Measurements from ENCODE around the gene PLEKHH1.

Gene PLEKHH1

DNA sequence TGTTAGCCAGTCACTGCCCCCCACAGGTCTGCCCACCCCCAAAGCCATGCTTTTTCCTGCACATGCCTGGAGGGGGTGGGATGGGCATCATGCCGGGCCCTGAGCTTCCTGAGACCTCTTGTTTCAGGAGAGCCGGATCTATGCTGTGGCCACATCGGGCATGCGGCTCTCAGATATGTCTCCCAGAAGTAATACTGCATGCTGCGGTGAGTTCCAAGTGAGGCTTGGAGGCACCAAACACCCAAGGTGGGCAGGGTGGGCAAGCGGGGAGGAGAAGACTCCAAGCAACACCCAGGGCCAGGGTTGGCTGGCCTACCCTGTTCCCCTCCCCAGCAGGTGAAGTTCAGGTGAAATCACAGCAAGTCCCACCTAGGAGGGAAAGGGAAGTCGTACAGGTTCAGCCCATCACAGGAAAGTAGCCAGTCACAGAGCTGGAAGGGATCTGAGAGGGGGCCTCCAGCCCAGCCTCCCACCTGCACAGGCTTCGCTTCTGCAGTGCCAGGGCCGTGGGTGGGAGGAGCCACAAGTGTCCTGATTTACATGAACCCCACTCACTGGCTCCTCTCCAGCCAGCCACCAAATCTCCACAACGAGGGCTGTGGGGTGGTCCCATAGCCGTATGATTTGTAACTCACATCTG, 36.0 kb downstream of the PLEKHH1 start:
- DNase-seq = no peak

- no peak for DNase-seq
Measured at GRCh38 chr14:67569651-67570290, 36.7 kb downstream of the PLEKHH1 start.

DNA sequence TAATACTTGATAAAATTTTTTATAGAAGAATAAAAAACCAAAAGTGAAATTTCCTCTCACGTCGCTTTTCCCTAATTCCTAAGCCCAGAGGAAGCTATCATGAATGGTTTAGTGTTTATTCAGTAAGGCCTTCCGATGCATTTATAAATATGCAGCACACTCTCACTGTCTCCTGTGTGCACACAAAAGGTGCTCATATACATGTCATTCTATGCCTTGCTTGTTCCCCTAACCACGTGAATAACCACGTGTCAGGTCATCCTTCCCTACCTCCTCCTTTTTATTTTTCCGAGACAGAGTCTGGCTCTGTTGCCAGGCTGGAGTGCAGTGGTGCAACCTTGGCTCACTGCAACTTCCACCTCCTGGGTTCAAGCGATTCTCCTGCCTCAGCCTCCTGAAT, 37.4 kb downstream of the PLEKHH1 start:
- DNase-seq = no peak

GRCh38 chr14:67571275-67571990, 38.3 kb downstream of the PLEKHH1 start:
- peak; percentile 44 for DNase-seq

DNA sequence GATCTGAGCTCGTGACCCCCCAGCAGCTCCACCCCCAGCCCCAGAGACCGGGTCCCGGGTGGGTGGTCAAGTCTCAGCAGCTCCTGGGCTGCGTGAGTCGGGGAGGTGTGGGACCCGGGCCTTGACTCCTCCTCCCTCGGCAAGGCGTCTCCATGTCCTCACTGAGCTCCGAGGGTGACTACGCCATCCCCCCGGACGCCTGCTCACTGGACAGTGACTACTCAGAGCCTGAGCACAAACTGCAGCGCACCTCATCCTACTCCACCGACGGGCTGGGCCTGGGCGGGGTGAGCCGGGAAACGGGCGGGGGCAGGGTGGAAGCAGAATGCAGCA, 38.9 kb downstream of the PLEKHH1 start:
- DNase-seq = no peak

DNA sequence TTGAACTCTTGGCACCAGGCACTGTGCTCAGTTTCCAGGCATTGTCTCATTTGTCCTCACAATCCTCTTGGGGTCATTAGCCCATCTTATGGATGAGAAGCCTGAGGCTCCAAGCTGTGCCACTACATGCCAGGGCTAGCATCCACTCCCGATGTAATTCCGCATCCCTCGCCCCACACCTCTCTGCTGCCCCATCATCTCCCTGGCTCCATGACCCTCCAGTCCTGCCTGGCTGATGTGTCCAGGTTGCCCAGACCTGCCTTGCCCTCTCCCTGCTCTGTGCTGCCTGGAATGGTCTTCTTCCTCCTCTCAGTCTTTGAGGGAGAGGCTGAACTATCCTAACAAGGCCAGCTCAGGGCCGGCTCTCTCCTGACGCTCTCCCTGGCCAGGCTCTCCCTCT, 39.5 kb downstream of the PLEKHH1 start:
- DNase-seq = no peak

DNA sequence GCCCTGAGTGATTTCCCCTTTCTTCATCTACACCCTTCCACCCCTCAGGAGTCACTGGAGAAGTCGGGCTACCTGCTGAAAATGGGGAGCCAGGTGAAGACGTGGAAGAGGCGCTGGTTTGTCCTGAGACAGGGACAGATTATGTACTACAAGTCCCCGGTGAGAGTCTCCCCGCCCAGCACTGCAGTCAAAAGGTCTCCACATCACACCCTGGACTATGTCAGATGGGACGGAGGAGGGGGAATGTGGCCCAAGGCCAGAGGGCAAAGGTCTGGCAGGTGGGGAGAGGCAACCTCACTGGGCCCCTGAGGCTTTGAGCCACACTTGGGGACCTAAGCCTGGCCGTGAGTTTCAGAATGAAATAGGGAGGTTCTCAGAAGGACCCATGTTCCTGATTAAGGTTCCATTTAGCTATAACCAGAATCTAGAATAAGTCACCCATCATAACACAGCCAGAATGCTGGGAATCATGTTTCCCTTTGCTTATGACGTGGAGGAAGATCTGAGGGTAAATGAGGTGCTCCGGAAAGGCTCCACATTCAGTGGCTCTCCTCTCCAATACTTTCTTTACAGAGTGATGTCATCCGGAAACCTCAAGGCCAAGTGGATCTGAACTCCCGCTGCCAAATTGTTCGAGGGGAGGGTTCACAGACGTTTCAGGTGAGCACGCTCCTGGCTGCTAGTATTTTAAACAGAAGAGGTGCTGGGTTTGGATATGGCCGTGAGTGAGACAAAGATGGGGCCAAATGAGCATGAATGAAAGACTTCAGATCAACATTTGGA, 40.3 kb downstream of the PLEKHH1 start:
- DNase-seq = no peak

GRCh38 chr14:67574156-67574555, 41.1 kb downstream of the PLEKHH1 start:
- DNase-seq = no peak

GRCh38 chr14:67574806-67575205, 41.7 kb downstream of the PLEKHH1 start:
- DNase-seq = no peak

- no peak for DNase-seq
Measured at GRCh38 chr14:67575684-67576083, 42.6 kb downstream of the PLEKHH1 start.

DNA sequence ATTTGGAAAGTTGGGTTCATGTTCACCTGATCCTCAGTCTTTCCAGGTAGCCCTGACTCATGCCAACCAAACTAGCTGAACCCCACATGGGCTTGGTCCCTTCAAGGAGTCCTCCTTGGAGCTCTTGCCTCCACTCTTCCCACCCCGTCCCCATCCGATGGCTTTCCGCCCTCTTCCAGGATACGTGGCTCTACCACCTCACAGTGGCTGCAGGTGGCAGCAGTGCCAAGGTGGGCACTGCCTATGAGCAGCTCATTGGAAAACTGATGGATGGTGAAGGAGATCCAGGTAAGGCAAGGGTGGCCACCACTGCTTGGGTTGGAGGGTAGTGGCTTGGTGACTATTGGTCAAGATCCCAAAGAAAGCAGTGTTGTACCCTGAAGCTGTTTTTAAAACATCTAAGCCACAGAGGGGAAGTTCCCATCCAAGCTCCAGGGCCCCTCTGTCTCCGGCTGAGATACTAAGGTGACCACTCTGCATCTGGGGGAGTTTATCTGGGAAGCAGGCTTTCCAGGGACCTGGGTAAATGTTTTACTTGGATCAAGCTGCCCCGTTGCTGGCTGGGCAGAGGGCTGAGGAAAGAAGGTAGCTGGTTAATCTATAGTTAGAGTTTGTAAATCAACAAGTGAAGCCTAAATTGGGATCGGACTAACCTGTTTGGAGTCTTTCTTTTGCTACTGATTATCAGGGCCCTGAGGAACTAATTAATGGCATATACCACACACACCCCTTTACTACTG, 43.3 kb downstream of the PLEKHH1 start:
- DNase-seq = no peak

- DNase-seq = no peak
Measured at GRCh38 chr14:67577181-67577808, 44.2 kb downstream of the PLEKHH1 start.

DNA sequence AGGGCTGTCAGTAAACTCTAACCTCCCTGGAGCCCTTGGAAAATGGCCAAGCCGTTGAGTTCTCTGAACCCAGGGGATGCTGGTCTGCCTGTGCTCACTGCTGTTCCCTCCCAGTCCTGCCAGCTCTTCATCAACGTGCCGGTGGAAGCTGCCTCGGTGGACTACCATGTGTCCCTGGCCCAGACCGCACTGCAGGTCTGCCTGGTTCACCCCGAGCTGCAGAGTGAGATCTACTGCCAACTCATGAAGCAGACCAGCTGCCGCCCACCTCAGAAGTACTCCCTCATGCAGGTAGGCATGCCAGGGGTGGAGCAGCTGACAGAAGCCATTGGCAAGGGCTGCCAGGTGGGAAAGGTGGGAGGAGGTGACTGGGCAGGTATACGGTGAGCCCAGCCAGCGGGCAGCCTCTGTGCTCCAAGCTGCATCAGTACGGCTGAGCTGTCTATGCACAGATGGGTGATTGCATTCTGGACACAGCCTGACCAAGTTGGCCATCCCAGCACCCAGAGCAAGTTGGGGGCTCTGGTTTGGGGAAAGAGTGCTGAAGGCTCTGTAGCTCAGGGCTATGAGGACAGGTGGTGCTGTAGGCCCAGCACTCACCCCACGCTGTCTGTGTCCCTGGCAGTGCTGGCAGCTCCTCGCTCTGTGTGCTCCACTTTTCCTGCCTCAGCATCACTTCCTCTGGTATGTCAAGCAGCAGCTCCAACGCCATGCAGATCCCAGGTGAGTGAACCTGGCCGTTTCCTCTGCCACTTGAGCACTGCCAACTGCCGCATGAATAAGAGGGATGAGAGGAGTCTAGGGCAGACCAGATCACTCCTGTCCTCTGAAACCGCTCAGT, 45.0 kb downstream of the PLEKHH1 start:
- no peak for DNase-seq

- DNase-seq = no peak
Measured at GRCh38 chr14:67579040-67579439, 46.0 kb downstream of the PLEKHH1 start.

DNA sequence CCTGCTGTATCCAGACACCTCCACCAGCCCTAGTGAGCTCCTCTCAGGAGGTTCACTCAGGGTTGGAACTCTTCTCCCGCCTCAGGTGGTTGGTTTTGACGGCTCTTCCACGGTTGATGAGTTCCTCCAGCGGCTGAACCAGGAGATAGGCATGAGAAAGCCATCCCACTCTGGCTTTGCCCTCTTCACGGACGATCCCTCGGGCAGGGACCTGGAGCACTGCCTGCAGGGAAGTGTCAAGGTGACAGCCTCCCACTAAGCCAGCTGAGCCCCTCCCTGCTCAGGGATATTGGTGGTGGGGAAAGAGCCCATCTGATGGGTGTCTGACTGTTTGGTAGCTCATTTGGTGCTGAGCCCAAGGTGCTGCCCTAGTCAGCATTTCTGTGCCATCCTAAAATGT, 46.5 kb downstream of the PLEKHH1 start:
- no peak for DNase-seq

- DNase-seq = no peak
Measured at GRCh38 chr14:67580336-67581171, 47.5 kb downstream of the PLEKHH1 start.

GRCh38 chr14:67581643-67582042, 48.6 kb downstream of the PLEKHH1 start:
- no peak for DNase-seq

- DNase-seq = no peak
Measured at GRCh38 chr14:67582061-67582460, 49.0 kb downstream of the PLEKHH1 start.

DNA sequence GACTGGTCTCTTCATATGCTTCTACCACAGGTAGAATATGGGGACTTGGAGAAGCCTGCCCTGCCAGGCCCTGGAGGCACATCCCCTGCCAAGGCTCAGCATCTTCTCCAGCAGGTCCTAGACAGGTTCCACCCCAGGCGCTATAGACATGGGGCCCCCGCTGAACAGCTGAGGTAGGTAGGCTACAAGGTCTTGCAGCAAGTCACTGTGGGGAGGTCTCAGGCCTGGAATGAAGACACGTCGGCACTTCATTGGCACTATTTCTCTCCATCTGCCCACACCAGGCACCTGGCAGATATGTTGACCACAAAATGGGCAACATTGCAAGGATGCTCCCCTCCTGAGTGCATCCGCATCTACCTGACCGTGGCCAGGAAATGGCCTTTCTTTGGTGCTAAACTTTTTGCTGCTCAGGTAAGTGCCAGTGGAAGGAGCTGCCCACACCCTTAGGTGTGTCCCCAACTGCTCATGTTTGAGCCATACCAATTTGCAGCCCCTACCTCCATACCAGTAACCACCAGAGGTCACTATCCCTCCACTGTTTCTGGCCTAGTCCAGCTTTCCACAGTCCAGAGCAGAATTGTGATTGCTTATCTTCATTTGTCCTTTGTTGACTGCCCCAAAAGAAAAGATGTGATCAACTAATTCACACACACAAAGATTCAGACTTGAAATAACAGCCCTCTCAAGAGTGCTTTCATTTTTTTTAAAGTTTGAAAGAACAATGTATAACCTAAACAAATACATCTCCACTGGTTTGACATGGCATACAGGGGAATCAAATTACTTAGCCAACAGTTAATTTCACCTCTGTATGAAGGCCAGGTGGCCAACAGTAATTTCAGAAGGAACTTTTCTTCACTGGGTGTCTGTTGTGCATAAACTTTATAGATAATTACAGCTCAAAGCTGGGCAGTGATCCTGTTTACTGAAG, 50.9 kb downstream of the PLEKHH1 start:
- peak; percentile 29 for DNase-seq

Measured in HCEC 1CT (cell line).